K562 treated with DMSO at 1 percent for 24 hours (cell line): ENCODE measurements around the gene RAB27A. TPM values are rescaled to one million over a fixed set of nuclear protein-coding genes. Genes with fewer than 3 reads are reported as not detected.

Experiments used
- total RNA-seq: library from RNA; unstranded; fragments of 300-600 nt; gene quantifications from 2 replicates; pipeline ENCODE4 v1.2.3, GENCODE V29; 2022; ENCODE audit warnings: low read depth; ENCODE audit not compliant: insufficient read depth

The RAB27A gene
- total RNA-seq = 38.3 and 39.7 TPM in 2 replicates

DNA sequence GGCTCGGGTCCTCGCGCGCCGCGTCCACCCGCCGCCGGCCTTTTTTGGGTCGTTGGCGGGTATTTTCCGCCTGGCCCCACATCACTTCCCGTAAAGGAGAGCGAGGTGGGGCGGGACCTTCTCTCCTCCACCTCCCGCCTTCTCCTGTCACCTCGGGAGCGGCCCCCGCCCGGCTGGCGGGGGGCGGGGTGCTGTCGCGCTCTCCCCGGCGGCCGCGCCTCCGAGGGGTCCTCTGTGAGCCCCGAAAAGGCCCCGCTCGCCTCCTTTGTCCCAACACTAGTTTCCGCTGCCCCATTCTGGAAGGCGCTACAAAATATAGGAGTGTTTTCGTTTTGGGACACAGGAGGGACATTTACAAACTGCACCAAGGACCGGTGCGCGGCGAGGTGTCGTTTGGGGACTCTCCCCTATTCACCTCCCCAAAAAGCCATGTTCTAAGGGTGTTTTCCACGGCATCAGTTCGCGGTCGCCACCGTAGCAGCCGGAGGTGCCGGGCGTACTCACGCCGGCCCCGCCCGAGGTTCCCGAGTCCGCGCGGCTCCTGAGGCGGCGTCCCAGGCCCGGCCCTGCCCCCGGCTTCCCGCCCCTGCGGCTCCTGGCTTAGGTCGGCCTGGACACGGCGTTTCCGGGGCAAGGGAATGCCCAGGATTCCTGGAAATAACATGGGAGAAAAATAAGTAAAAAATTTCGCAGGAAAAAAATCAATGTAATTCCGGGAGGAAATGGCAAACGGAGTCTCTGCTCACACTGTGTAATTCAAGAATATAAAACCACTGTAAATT is at the start of gene RAB27A:
TSS of gene RAB27A (minus strand) at position 68 of the 782 bp plus-strand sequence. CDS start 54,879 bp downstream, outside the sequence.

DNA sequence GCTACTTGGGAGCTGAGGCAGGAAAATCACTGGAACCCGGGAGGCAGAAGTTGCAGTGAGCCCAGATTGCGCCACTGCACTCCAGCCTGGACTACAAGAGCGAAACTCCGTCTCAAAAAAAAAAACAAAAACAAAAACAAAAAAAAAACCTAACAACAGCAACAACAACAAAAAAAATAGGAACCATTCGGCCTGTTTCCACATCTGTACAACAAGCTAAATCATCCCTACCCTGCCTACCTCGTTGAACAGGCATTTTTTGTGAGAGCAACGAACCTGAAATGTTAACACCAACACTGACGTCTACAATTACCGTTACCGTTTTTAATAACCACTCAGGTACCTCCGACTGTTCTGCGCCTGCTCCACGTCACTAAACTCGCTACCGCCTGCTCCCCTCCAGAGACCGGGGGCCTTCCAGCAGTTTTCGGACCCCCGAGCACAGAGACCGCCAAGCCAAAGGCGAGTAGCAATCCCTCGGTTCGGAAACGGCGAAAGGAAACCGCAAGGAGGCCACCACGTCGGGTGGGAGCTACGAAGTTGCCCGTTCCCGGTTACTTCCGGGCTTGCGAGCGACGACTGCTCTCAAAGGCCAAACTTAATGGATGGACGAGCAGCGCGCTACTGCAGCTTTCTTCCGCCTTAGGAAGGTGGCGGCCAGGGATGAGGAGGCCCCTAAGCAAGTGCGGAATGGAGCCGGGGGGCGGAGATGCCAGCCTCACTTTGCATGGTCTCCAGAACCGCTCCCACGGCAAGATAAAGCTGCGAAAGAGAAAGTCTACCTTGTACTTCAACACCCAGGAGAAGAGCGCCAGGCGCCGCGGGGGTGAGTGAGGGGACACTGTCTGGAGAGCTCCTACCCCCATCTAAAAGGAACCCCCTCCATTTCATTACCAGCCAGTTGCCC is 29.2 kb upstream of the RAB27A start, which contains the start of the genes PIGB and PIGBOS1:
TSS of gene PIGB (plus strand) at position 635 of the 907 bp plus-strand sequence. CDS start at position 664, 29 bp downstream.
TSS of gene PIGBOS1 (minus strand) at position 536 of the 907 bp plus-strand sequence. CDS start 1,331 bp downstream, outside the sequence.

GRCh38 chr15:55196458-55197361 is 92.9 kb downstream of the RAB27A start, which contains the start of gene RSL24D1:
RSL24D1 (minus strand) TSS chr15:55196941; CDS start chr15:55196890, 51 bp downstream.

Other genes with a start within 250 kb of the RAB27A start
- 78.5 and 82.8 TPM in 2 replicates for gene RSL24D1, start 92.9 kb downstream of the RAB27A start, total RNA-seq
- 23.7 and 24.5 TPM in 2 replicates for gene PIGBOS1, start 29.3 kb upstream of the RAB27A start, total RNA-seq
- gene PIGB, start 29.4 kb upstream of the RAB27A start, total RNA-seq = 4.6 and 4.7 TPM in 2 replicates
- gene CCPG1, start 118.5 kb upstream of the RAB27A start, total RNA-seq = 57.2 and 67.2 TPM in 2 replicates
- gene PIERCE2, start 118.7 kb upstream of the RAB27A start, total RNA-seq = 3.5 and 5.3 TPM in 2 replicates
- gene DNAAF4, start 218.4 kb upstream of the RAB27A start, total RNA-seq = not detected in 2 replicates